HG02981 (cell line): ENCODE measurements around the gene TCEA2.
"Not testable (repeated sequence)": the region's sequence is repeated elsewhere in the genome, so short reads cannot be mapped to it uniquely, and the experiment has no call there.

Experiments used
- ATAC-seq: cut with Tn5 transposase; IDR thresholded peaks from one replicate; pipeline ENCODE4 v1.9.1; 2021; ENCODE audit warnings: mild to moderate bottlenecking, moderate library complexity; ENCODE audit not compliant: unreplicated experiment

TCEA2 gene

DNA sequence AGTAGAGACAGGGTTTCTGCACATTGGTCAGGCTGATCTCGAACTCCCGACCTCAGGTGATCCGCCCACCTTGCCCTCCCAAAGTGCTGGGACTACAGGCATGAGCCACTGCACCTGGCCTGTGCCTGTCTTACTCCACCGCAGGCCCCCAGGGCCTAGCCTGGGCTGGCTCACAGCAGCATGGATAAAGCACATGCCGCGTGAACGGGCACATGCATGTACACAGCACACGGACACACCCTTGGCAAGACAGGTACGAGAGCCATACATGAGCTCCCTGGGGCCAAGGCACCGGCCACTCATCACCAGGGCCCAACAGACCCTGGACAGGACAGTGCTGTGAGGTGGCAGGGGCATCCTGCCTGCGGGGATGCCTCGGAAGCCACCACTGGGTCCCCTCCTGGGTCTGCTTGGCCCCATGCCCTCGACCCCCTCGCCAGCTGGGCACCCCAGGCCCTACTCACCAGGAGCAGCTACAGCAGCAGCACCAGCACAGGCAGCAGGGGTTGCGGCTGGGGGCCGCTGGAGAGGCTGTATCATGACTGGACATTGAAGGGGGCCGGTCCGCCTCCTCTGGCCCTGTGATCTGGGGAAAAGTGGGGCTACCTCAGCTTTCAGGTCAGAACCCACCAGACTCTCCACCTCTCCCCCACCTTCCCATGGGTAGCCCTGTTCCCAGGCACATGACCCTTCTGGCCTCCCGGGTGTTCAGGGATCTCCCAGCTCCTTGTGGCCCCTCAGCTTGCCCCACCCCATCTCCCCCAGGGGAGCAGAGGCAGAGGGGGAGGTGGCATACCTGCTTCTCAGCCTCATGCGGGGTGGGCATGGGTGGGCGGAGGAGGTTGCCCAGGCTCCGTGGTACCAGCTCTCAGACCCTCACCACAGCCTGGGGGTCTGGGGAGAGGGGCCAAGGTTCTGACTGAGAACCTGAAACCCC, 13.3 kb downstream of the TCEA2 start:
- no peak for ATAC-seq

DNA sequence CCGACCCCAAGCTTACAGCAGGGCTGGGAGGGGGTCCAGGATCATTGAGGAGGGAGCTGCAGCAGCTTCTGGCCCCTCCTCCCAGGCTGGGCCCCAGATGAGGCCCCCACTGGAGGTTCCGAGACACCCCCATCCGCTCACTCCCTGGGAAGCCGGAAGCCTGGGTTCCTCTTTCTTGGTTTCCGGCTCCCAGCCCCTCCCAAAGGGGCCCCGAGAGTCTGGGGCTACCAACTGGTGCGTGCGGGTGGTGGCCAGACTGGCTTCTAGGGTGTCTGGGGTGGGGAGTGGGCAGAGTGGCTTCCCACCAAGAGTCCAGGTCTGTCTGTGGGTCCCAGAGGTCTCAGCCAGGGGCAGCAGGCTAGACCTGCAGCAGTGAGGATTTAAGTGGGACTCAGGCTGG, 14.1 kb downstream of the TCEA2 start:
- ATAC-seq = no peak

DNA sequence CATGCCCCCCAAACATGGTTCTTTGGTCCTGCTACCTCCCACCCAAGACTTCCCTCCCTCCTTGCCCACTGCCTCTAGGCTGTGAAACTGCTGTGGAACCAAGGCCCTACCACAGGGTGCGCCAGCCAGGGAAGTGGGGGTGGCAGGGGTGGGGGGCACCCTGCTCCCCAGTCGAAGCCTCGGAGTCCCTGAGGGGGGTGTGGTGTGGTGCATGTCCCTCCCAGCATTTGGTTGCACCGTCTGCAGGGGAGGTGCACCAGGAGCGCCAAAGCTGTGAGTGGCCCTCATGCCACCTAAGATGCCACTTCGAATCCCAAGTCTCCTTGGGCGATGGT, 14.5 kb downstream of the TCEA2 start:
- ATAC-seq = no peak

DNA sequence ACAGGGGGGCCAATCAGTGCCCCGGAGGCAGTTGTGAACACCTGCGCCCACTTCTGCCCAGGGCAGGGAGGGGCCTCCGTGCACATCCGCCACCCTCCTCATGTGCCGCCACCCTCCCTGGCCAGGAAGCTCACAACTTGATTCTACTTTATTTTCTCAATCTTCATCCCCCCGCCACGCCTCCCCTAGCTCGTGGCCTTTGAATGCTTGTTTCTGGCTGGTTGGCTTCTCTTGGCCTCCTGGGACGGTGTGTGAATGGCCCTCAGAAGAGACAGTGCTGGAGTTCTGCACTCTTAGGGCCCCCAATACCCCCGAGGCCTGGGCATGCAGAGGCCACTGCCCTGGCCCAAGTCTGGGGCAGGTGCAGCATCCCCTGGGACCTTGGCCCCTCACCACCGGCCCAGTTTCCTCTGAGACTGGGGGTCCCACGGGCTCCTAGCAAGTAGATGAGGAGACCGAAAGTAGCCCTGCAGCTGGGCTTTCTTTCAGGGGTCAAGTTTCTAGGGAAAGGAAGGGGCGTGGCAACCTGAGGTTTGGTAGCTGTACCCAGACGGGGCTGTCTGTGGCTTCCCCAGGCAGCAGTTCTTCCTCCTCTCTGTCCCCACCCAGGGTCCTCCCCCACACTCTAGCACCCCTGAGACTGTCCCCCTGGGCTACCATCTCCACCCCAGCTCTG, 15.0 kb downstream of the TCEA2 start:
- ATAC-seq = no peak

DNA sequence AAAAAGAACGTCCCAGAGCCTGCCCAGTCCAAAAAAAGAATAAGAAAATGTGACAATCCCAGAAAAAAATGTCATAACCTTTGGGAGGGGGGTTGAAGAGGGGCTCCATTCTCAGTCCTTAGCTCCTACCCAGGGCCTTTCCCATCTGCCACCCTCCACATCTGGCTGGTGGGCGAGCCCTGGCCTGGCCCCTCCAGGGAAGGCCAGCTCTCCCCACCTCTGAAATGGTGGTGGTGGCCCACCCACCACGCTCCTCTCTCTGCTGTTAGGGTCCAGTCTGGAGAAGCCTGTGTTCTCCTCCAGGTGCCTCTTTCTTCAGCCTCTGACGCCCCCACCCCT, 15.9 kb downstream of the TCEA2 start:
- ATAC-seq = no peak

DNA sequence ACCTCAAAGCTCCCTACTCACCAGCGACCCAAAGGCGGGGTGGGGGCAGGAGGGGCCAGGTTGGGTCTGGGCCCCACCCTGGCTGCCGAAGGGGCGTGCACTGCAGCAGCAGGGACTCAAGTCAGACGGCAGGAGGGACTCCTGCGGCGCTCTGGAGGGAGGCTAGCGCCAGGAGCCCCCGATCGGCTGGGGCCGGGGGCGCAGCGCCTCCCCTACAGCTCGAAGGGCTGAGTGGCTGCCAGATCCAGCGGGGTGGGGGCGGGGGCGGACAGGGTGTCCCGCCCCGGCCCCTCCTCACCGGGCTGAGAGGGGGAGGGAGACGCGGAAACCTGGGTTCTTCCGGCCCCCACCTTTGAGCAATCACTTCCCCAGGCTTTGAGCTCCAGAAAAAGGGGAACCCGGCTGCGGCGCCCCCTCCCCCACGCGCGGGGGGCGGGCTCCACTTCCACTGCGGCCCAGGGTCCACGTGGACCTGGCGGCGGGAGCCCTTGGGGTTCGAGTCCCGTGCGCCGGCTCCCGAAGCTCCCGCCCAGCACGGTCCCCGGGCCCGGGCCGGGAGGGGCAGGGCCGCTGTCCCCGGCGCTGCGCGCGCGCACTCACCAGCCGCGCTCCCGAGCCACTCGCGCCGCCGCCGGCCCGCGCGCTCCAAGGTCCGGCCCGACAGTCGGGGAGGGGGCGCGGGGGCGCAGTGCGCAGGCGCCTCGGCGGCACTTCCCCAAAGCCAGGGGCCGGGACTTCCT, 16.4 kb downstream of the TCEA2 start, which contains the start of gene RGS19:
Gene RGS19, minus strand, starts transcription at position 246 of the 740 bp plus-strand sequence. CDS start 2,632 bp downstream, outside the sequence.
- peak; percentile 40 for ATAC-seq

DNA sequence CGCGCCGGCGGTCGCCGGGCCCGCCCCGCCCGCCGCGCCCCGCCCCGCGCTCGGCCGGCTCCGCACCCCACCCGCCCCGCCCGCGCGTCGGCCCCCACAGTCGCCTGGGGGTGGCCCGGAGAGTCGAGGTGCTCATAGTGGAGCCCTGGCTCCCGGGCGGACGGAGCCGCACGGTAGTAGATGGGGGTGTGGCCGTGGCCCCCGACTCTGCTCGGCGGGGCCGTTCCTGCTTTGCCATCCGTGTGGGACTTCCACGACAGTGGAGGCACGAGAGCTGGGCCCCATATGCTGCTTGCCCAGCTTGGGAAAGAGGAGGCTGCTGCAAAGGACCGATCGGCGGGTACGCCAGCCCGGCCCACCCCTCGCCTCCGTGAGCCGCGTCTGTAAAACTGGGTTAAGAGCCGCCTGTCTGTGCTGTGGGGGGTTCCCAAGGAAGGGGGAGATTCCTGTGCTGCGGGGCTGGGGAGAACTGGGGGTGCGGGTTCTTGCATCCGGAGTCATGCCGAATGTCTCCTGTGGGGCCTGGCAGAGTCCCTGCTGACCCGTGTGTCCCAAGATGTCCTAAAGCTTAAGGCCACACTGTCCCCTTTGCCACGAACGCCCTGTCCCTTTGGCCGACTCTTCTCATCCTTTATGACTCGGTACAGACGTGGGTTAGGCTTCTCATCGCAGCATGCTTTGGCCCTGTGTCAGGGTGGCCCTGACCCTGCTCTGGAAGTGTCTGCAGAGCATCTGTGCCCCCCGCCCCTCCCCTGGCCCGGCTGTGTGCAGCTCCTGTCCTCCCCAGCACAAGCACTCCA, 17.2 kb downstream of the TCEA2 start, which contains the start of gene OPRL1:
Gene OPRL1, plus strand, starts transcription at position 70 of the 800 bp plus-strand sequence. CDS start 12,639 bp downstream, outside the sequence.
- ATAC-seq = no peak

DNA sequence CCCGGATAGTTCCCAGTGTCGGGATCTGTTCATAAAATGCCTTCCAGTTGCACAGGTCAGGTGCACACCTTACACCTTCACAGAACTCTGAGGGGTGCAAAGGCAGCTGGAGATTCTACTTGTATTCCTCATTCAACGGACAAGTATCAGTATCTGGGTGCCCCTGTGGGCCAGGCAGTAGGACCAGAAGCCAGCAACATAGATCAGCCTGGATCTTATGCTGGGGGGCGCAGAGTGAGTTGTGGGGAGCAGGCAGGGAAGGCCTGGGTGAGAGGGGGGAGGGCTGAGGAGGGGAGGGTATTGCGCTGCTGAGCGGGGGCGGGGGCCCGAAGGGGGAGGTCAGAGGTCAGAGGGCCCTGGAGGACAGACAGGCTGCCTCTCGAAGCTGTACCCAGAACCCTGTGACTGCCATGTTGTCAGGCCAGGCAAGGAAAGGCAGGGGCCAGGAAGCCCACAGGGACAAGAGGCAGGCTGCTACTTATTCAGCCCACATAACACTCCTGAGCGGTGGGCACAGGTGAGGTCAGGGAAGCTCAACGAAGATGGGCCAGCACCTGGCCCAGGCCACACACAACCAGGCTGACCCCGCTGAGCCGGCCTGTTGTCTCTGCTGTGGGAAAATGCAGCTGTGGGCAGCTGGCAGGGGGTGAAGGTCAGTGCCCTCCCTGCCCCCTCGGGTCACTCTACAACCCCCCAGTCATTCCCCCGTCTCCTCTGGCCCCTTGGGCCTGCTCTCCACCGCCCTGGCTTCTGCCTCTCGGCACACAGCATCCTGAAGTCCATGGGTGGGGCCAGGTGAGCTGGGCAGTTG, 18.0 kb downstream of the TCEA2 start:
- ATAC-seq = no peak

DNA sequence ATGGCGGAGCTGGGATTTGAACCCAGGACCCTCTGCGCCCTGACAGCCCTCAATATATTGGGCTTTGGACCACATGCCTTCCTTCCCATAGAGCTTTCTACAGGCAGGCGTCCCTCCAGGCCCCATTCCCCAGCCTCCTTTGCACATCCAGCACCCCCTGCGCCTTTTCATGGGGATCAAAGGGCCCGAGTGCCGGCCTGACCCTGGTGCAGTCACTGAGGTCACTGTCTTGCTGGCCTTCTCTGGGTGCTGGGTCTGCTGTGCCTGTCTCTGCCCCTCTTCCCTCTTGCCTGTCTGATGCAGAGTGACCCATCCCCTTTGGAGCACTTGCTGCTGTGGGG, 18.6 kb downstream of the TCEA2 start:
- no peak for ATAC-seq

DNA sequence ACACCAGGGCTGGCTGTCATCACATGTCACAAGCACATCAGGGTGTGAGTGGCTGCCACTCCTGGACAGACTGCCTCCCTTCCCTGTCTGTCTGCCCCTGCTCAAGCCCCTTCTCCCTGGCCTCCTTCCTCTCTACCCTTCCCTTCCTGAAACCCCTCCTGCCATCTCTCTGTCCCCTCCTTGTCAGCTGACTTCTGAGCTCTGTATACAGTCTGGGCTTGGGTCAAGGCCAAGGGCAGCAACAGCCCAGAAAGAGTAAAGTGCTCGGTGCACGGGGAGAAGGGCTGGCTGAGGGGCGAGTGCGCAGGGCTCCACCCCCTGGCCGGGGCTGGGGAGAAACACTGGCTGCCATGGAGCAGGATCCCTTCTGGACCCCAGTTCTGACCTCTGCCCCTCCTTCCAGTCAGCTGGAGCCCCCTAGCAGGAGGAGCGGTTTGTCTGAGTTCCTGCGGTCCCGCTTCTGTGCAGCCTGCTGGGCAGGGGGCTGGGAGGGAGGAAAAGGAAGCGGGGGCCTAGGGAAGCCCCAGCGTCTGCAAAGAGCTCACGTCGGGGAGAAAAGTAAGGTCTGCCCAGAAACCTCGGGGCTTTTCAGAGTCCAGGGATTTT, 19.2 kb downstream of the TCEA2 start:
- ATAC-seq = no peak

DNA sequence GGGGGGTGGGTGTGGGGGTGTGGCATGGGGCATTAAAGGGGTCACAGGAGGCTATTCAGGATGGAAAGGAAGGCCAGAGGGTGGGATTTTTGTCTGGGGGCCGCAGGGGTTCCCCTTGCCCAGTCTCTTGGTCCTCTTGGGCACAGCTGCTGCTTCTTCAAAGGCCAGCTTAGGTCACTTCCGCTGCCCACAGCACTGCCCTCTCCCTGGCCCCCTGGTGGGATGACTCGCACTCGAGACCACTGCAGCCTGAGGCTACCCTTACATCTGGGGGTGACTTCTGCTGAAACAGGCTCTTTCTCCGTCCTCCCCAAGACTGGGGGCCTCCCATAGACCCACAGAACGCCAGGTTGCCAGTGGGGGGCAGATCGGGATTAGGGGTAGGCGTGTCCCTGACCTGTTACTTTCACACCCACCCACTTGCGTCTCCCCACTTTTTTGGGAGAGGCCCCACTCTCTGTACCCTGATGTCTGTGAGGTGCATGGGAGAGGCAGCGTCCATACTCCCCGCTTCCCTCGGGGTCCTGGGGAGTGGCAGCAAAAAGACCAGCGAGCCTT, 19.9 kb downstream of the TCEA2 start:
- ATAC-seq = no peak

DNA sequence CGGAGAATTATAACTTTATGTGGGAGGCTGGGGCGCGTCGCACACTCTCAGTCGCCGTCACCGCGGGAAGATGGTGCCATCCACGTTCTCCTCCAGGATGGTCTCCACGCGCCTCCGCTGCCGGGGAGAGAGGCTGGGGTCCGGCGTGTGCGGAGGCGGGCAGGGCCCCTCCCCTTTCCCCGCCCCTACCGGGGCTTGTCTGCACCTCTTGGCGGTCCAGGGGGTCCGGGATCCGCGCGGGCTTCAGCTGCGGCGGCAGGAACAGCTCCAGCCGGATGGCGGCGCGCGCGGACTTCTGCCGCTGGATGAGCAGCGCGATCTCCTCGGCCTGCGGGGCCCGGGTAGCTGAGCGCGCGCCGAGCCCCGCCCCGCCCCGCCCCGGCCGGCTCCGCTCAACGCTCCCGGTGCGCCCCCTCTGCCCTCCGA, 20.4 kb downstream of the TCEA2 start:
- no peak for ATAC-seq

DNA sequence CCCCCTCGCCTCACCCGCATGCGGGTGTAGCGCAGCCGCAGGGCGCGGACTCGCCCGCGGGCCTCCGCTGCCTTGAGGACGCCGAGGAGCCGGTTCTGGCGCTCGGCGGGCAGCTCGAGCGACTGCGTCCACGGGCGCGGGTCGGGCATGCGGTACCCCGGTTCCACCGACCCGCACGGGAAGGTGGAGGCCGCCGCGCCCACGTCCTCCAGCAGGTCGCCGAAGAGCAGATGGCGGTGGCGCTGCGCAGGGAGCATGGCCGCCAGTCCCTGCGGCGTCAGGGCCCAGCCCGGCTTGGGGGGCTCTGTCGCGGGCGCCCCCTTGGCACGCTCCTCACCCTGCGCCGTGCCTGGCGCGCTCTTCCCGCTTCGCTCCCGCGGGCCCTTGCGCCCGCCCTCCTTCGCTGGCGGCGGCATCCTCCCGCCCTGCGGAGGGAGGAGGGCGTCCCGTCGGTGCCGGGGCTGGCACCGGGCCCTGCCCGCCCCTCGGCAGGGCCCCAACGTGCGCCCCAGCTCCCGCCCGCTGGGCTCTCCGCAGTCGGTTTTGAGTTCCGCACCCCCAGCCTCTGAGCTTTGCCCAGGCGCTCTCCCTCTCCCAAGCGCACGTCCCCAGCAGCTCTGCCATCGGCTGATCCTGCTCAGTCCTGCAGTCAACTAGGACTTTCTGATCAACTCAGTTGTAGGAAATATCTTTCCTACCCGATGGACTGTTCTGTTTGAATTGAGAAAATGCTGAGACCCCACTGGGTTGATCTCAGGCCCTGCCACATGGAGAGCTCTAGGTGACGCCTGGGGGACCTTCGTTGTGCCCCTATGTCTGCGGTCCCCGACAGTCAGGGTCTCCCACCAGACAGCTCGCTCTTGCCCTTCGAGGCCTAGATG, 21.0 kb downstream of the TCEA2 start, which contains the start of gene LKAAEAR1:
Gene LKAAEAR1, minus strand, starts transcription at position 595 of the 881 bp plus-strand sequence. Its CDS starts 179 bp downstream, at position 416.
- no peak for ATAC-seq

DNA sequence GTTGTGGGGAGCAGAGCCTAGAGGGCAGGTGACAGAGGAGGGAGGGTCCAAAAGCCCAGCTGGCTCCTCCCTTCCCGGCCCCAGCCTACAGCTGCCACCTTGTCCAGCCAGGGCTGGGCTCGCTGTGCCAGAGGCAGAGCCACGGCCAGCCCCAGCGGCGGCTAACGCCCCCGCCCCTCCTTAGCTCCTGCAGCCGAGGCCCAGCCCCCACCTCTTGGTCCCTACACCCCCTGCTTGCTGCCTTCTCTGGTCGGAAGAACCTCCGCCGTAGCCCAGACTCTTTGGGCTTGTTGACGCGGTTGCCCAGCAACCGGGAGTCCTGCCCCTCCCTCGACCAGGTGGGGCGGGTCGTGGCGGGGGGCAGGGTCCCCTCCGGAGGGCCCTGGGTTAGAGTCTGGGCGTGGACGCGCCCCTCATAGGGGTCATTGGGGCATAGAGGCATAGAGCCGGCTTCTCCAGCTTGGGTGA, 21.7 kb downstream of the TCEA2 start:
- ATAC-seq = no peak

DNA sequence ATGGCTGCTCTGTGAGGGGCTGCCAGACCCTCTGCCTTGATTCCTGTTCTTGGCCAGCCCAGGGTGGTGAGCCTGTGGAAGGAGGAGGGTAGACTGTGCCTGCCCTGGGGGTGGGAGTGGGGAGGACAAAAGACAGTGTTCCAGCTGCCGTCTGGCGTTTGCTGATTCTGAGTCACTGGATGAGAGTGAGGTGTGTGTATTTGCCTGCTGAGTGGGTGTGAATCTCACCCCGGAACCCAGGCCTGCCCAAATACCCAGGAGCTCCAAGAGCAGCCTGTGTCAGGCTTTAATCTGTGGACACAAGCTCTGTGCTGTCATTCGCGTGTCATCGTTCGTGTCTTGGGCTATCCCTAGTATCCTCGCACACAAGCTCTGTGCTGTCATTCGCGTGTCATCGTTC, 23.8 kb downstream of the TCEA2 start:
- ATAC-seq = no peak

DNA sequence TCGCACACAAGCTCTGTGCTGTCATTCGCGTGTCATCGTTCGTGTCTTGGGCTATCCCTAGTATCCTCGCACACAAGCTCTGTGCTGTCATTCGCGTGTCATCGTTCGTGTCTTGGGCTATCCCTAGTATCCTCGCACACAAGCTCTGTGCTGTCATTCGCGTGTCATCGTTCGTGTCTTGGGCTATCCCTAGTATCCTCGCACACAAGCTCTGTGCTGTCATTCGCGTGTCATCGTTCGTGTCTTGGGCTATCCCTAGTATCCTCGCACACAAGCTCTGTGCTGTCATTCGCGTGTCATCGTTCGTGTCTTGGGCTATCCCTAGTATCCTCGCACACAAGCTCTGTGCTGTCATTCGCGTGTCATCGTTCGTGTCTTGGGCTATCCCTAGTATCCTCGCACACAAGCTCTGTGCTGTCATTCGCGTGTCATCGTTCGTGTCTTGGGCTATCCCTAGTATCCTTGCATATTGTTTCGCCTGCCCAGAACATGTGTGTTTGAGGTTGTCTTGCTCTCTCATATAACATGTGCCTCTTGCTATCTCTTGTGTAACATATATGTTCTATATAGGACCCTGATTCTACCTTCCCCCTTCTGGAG, 24.3 kb downstream of the TCEA2 start:
- not testable (repeated sequence) for ATAC-seq

DNA sequence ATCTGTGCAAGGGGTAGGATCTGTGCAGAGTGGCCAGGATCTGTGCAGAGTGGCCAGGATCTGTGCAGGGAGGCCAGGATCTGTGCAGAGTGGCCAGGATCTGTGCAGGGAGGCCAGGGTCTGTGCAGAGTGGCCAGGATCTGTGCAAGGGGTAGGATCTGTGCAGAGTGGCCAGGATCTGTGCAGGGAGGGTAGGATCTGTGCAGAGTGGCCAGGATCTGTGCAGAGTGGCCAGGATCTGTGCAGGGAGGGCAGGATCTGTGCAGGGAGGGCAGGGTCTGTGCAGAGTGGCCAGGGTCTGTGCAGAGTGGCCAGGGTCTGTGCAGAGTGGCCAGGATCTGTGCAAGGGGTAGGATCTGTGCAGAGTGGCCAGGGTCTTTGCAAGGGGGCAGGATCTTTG, 25.6 kb downstream of the TCEA2 start:
- not testable (repeated sequence) for ATAC-seq

DNA sequence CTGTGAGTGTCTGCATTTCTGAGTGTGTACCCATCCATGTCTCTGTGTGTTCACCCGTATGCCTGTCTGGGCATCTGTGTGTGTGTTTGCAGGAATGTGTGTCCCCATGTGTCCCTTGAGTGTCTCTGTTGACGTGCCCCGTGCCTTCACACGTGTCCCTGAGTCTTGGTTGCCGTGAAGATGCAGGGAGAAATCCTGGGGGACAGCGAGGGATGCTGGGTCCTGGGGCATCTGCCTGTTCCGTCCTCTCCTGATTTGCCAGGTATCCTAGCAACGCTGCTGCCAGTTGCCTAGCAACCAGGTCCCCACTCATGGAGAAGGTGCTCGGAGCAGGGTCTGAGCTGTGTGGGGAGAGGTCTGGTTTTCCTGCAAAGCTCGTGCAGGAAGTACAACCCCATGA, 27.2 kb downstream of the TCEA2 start:
- ATAC-seq = no peak
